GM12873 (cell line): ENCODE results near the gene USP47.

Source experiments
- TF ChIP-seq, protein P1 (sequence below): IDR thresholded peaks from 2 replicates; pipeline ENCODE4 v1.5.1; 2012; ENCODE audit warnings: low read depth, mild to moderate bottlenecking, moderate library complexity, low read length, control low read depth; ENCODE audit not compliant: insufficient read depth; ENCODE audit errors: missing control alignments

The USP47 gene

DNA sequence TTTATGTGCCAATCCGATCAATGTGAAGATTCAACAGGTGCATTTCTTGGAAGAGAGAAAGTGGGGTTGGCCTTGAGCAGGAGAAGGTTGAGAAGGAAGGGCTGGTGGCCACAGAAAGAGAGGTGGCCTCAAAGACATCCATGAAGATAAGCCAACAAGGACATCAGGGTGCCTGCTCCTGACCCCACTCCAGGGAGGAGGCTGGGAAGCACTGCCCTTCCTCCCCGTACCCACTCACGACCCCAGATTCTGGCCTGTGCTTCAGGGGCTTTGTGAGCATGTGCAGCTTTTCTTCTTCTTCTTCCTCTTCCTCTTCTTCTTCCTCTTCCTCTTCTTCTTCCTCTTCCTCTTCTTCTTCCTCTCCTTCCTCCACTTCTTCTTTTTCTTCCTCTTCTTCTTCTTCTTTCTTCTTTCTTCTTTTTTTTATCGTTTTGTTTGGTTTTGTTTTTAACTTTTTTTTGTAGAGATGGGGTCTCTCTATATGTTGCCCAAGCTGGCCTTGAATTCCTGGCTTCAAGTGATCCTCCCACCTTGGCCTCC lies 136.4 kb downstream of the USP47 start:
- TF ChIP-seq, protein P1, sequence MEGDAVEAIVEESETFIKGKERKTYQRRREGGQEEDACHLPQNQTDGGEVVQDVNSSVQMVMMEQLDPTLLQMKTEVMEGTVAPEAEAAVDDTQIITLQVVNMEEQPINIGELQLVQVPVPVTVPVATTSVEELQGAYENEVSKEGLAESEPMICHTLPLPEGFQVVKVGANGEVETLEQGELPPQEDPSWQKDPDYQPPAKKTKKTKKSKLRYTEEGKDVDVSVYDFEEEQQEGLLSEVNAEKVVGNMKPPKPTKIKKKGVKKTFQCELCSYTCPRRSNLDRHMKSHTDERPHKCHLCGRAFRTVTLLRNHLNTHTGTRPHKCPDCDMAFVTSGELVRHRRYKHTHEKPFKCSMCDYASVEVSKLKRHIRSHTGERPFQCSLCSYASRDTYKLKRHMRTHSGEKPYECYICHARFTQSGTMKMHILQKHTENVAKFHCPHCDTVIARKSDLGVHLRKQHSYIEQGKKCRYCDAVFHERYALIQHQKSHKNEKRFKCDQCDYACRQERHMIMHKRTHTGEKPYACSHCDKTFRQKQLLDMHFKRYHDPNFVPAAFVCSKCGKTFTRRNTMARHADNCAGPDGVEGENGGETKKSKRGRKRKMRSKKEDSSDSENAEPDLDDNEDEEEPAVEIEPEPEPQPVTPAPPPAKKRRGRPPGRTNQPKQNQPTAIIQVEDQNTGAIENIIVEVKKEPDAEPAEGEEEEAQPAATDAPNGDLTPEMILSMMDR: no peak

DNA sequence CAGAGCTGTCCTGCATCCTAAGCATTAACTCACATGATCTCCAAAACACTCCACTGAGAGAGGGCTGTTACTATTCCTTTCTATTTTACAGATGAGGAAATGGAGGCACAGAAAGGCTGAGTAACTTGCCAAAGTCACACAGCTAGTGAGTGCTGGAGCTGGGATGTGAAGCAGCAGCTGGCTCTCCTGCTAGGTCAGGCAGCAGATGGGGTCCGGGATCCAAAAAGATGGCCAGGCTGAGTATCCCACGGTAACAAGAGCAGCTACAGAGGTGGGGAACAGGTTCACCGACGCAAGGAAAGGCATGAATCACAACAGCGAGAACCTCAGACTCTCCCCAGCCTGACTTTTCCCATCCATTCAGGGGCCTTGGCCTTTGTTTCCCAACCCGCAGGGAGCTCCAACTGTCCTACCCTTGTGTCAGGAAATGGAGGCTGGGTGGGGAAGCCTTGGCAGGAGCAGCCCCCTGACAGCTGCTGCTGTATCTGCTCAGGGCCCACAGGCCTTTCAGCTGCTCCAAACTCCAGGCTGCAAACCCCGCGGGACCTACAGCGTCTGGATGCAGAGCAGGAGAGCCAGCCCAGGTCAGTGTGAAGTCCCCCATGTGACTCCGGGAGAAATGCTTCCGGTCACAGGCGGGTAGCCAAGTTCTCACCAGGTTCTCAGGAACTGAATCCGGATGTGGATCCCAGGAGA lies 137.2 kb downstream of the USP47 start:
- TF ChIP-seq, protein P1: no peak

DNA sequence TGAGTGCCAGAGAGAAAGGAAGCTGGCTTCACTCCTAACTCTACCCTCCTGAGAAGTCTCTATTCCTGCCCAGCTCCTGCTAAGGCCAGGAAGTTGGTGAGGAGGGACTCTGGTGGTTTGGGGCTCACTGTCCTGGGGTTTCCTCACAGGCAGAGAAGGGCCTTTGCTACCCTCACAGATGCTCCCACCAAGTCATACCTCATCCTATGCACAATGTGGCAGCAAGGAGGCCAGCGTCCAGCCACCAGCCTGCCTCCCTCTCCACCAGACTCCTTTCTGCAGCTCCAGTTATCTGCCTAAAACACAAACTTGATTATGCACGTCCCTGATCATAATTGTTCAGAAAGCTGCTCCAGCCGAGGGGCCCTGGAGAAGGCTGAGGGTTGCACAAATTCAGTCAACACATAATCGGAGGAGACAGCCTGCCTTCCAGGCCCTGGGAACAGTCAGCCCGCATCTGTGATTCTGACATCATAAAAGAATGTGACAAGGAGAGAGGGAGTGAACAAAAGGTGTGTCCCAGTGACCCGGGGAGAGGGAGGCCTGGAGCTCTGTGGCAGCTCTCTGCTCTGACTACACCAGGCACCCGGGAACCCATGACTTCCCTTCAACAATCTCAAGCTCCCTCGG lies 137.8 kb downstream of the USP47 start:
- TF ChIP-seq, protein P1: no peak

DNA sequence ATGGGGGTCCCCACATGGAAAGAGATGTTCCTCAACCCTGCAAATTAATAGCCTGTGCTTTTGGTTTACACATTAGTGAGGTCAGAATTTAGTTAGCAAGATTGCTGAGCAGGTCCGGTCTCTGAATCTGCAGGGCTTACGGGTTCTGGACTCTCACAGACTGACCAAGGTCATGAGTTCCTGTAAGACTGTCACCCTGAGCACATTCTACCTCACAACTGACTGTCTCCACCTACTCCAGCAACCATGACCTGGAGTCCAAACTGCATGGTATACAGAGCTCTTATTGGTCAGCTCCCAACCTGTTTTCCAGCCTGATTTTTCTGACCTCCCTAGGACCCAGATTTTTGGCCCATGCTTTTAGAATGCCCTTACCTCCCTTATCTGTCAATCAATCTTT lies 138.4 kb downstream of the USP47 start:
- TF ChIP-seq, protein P1: no peak

DNA sequence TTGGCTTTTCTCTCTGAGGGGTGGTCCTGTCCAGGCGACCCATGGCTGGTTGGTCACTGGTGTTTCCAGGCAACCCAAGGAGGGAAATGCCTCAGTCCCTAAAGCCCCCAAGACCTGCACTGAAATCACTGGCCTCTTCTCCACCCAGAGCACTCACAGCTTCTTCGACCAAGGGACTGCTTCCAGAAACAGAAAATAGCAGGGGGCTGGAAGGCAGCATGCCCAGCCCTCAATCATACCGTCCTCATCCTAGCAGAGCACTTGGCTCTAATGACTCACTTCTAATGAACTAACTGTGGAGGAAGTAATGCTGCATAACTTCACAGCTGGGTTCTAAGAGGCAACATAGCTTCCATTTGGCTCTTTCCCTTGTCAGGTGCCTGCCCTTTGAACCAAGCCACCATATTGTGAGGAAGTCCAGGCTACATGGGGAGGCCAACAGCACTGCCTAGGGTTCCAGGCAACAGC lies 139.1 kb downstream of the USP47 start:
- TF ChIP-seq, protein P1: no peak

DNA sequence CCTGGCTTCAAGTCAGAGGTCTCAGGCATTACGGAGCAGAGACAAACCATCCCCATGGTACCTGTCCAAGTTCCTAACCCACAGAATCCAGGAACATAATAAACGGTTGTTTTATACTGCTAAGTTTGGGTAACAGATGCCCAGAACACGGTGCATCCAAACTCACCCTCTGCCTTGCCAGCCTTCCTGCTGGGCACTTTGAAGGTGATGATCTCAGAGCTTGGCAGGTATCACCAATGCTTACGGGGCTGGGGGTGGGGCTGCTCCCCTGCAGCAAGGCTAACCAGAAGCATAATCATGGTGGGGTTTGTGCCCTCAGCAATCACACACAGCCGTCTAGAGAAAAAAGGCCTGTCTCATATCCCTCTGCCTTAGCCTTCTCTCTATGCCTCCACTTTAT lies 139.6 kb downstream of the USP47 start:
- TF ChIP-seq, protein P1: no peak

DNA sequence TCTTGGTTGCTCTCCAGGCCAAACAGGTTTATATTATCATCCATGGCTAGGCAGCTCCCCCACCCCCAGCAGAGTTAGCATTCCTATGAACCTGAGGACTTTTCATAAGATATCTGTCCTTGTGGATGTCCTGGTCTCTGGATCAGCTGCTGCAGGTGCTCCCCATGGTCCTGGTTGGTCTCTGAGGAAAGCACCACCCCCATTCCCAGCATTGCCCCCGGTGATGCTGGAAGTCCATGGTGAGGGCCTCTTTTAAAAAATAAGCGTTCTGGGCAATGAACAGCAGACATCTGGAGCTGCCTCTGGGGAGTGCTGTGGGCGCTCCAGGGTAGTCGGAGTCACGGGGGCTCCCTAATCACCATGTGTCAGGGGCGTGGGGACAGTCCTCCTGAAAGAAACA lies 140.1 kb downstream of the USP47 start:
- TF ChIP-seq, protein P1: no peak
